ENCODE results near the gene BAMBI.
"Not testable (repeated sequence)": the region's sequence is repeated elsewhere in the genome, so short reads cannot be mapped to it uniquely, and the experiment has no call there.

Gene BAMBI

DNA sequence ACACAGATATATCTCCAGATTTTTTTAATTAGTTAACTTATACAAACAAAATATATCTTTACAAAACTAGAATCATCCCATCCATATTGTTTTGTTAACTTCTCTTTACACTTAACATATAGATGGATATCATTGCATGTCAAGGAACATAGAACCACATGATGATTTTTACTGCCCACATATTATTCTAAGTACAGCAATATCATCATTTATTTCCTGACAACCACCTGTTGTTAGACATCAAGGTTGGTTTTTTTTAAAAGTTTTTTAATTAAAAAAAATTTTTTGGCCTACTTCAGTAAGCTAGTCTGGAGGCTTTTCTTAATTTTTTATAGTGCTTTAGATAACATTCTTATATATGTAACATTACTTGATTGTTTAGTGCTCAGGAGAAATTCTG, 38.9 kb upstream of the BAMBI start:
- no peak for TF ChIP-seq CTCF (IDR thresholded peaks at IDR 0.05)
- Histone ChIP-seq H3K4me3 (no peak overlapping the region), H3K27ac (no peak overlapping the region)
- no peak for DNase-seq (ENCODE audit: low spot score)

DNA sequence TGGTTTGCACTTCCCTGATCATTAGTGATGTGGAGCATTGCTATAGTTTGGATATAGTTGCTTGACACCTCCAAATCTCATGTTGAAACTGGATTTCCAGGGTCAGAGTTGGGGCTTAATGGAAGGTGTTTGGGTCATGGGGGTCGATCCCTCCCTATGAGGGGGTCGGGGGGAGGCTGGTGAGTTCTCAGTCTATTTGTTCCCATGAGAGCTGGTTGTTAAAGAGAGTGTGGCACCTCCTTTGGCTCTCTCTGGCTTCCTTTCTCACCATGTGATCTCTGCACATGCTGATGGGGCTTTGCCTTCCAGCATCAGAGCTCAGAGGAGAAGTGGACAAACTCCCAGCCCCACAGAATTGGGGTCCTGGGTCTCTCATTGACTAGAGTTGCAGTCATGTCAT, 36.8 kb upstream of the BAMBI start:
- no peak overlapping the region for H3K27ac ChIP-seq
- DNase-seq (ENCODE audit: low spot score): no peak
- H3K4me3 ChIP-seq: no peak overlapping the region
- no peak for TF ChIP-seq CTCF (IDR thresholded peaks at IDR 0.05)

DNA sequence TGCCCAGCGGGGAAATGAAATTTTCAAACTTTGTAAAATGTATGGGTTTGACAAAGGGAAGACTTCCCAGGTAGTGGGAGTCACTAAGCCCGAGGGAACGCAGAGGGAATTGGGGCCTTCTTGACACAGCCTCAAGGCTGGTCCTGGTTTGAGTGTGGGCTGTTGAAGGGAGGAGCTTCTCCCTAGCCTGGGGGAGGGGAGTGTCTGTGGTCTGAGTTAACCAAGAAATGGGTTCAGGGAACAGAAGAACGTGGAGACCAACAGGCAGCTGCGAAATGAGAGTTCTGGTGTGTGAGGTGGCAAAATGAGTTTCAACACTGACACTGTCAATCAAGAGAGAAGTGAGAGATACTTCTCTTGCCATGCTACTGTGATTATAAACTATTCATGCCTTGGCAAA, 32.7 kb upstream of the BAMBI start:
- no peak overlapping the region for H3K4me3 ChIP-seq
- no peak for TF ChIP-seq CTCF (IDR thresholded peaks at IDR 0.05)

DNA sequence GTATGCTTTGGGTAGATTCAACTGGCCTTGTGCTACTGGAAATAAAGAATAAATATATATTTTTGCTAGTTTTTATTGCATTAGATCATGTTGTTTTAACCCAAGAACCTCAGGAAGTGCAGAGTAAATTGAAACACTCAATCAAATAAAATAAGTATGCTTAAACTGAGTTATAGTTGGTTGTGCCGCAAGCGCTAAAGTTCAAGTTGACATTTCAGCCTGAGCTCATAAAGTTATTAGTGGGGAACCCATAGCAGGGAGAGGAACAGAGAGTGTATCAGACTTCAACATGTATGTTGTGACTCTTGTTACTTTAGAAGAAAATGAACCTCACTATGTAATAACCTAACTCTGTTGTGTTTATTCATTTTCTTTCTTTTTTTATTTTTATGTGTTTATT, 25.2 kb upstream of the BAMBI start:
- Histone ChIP-seq H3K4me3 (no peak overlapping the region), H3K27ac (no peak overlapping the region)
- no peak for TF ChIP-seq CTCF (IDR thresholded peaks at IDR 0.05)
- DNase-seq (ENCODE audit: low spot score): no peak

More for the DNA sequence above, 32.7 kb upstream of the BAMBI start:
- no peak for DNase-seq (ENCODE audit: low spot score)
- no peak overlapping the region for H3K27ac ChIP-seq

- no peak for TF ChIP-seq CTCF (IDR thresholded peaks at IDR 0.05)
- H3K27ac ChIP-seq: no peak overlapping the region
These were observed 24.6 kb upstream of the BAMBI start for GRCh38 chr10:28652703-28653102.

GRCh38 chr10:28658824-28659223, 18.5 kb upstream of the BAMBI start:
- H3K4me3 ChIP-seq; H3K27ac ChIP-seq; DNase-seq (ENCODE audit: low spot score): not testable (repeated sequence)

More at GRCh38 chr10:28652703-28653102, 24.6 kb upstream of the BAMBI start:
- H3K4me3 ChIP-seq: no peak overlapping the region
- peak; percentile 40 for DNase-seq (ENCODE audit: low spot score)

- DNase-seq (ENCODE audit: low spot score): no peak
- H3K4me3 ChIP-seq: no peak overlapping the region
- no peak overlapping the region for H3K27ac ChIP-seq
- no peak for TF ChIP-seq CTCF (IDR thresholded peaks at IDR 0.05)
These were observed 16.3 kb upstream of the BAMBI start for GRCh38 chr10:28661035-28661434.

Data from coronary artery (tissue), 2 donors.